Measurements from ENCODE around the gene MRGPRG. TPM values are rescaled to one million over a fixed set of nuclear protein-coding genes. Genes with fewer than 3 reads are reported as not detected.

MRGPRG gene
- total and polyA plus RNA-seq, 9 of the 15 experiments (the other 6 are each of a cell fraction or from before 2014, with no cell fraction given), result not detected

GRCh38 chr11:3197878-3198528 lies 20.6 kb downstream of the MRGPRG start (continued):
- TF ChIP-seq ZNF511 (CRISPR knock-in tag; IDR thresholded peaks at IDR 0.05), result no peak
- TF ChIP-seq MYBL2 (IDR thresholded peaks at IDR 0.05; ENCODE audit: low read depth), result no peak
- TF ChIP-seq MYBL2 (CRISPR knock-in tag; IDR thresholded peaks at IDR 0.05; ENCODE audit: borderline replicate concordance), result no peak
- TF ChIP-seq ZNF146 (CRISPR knock-in tag; IDR thresholded peaks at IDR 0.05; ENCODE audit: unreplicated experiment), result no peak
- TF ChIP-seq ZNF175 (CRISPR knock-in tag; IDR thresholded peaks at IDR 0.05; ENCODE audit: low read depth), result no peak
- no peak for TF ChIP-seq ELK1 (CRISPR knock-in tag; IDR thresholded peaks at IDR 0.05)

DNA sequence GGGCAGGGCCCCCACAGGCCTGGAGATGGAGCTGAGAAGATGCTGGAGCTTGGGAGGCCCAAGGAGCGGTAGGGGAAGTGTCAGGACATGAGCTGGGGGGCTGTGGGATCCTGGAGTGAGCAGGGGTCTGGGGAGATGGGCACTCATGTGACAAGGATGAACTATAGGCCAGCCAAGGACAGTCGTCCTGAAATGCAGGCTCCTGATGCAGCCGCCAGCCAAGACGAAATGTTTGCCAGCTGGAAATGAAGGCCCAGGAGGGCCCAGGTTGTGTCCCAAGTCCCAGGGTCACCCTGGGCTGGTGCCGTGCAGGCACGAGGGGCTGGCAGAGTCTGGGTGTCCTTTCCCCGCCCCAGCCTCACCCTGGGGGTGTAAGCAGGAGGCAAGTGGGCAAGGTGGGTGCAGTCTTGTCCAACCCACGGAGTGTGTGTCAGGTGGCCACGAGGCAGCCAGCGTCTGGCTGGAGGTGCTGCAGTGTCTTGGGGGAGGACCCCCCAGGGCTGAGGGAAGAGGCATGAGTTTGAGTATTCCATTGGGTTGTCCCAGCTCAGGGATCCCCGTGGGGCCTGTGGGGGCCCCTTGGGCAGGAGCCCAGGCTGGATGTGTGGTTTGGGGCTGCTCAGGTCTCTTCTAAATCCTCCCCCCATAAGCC lies 21.4 kb downstream of the MRGPRG start:
- in situ Hi-C loops (cut with MboI) (no loop called here), intact Hi-C loops (cut with micrococcal nuclease) (no loop called here)
- no TSS peak for BruUV-seq (replicated peaks)
- FAIRE-seq (no peak), ATAC-seq (no peak), DNase-seq (ENCODE audit: extremely low read depth in 1 of 4, low spot score in 3 of 4) (no peak)
- CTCF ChIA-PET (ENCODE audit: low intra/inter-chr PET ratio), result no interaction called here
- TF ChIP-seq SRSF1 (IDR thresholded peaks at IDR 0.05; ENCODE audit: low read depth, low read length) (no peak), GATAD2A (IDR thresholded peaks at IDR 0.05) (no peak), USF1 (CRISPR knock-in tag; IDR thresholded peaks at IDR 0.05) (no peak)
- Histone ChIP-seq H3K9me1 (ENCODE audit: control insufficient read depth, insufficient read depth, low read length) (no peaks in the 10 kb centered on the region), H3K4me1 (replicated peaks in 1 of 2; ENCODE audit: control insufficient read depth in 2 of 2, insufficient read depth in 2 of 2, low read length in 2 of 2) (peaks cover 0 to 58% of the 10 kb centered on the region in 2 experiments; a peak in 3 of 5 replicates), H4K20me1 (replicated peaks; ENCODE audit: control insufficient read depth, insufficient read depth, low read length) (peaks cover 2% of the 10 kb centered on the region), H3K4me2 (ENCODE audit: insufficient read depth, low read length) (no peak overlapping the region), H3K9me3 (replicated peaks; ENCODE audit: control insufficient read depth, insufficient read depth, low read depth, low read length) (no peaks in the 10 kb centered on the region), H2AFZ (ENCODE audit: low read depth, low read length) (no peak overlapping the region), H3K27ac (ENCODE audit: extremely low read depth, low read depth, low read length) (no peak overlapping the region), H3K36me3 (ENCODE audit: control insufficient read depth, insufficient read depth, low read length) (no peaks in the 10 kb centered on the region), H3K27me3 (ENCODE audit: control insufficient read depth in 2 of 2, insufficient read depth in 2 of 2, low read length in 2 of 2) (peaks cover 23 to 49% of the 10 kb centered on the region in 2 experiments; a peak in 4 of 5 replicates), H3K79me2 (ENCODE audit: control insufficient read depth, insufficient read depth, low read length) (no peaks in the 10 kb centered on the region), H3K4me3 (no peak overlapping the region), H3K9ac (ENCODE audit: insufficient read depth in 1 of 2, low read depth in 2 of 2, low read length in 2 of 2) (no peak overlapping the region; a peak in 1 of 4 replicates)
- WGBS (ENCODE audit: insufficient coverage, low coverage, missing lambda C conversion rate), result 31% methylated on average over 10 of the region's 11 CpGs
- POLR2A ChIA-PET, result interaction anchor here (0.6 to 1.5 kb wide), 3 partner anchors 20 to 184 kb away, joined by 3 read pairs; no protein-coding TSS in a partner anchor

Data from K562 (cell line).